Measurements from ENCODE around the gene ARHGAP22. TPM values are rescaled to one million over a fixed set of nuclear protein-coding genes. Genes with fewer than 3 reads are reported as not detected.

ARHGAP22 gene
- total RNA-seq, 2 experiments from 2014 or later = not detected

DNA sequence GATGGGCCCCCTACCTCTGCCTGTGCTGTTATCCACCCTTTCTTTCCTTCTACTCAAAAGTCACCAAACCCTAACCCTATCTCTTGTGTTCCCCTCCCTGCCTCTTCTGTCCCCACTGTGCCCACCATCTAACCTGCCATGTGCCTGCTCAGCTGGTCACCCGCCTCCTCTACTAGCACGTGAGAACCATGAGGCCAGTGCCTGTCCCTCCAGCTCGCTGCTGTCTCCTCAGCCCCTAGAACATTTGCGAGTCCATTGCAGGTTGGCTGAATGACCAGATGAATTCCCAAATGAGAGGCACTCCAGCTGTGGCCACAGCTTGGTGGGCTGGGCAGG, 129.0 kb downstream of the ARHGAP22 start:
- CTCF ChIA-PET = no interaction called here
- no peaks in the 10 kb centered on the region for H3K4me1 Mint-ChIP-seq (ENCODE audit: low read depth)
- intact Hi-C loops (cut with micrococcal nuclease) = no loop called here

DNA sequence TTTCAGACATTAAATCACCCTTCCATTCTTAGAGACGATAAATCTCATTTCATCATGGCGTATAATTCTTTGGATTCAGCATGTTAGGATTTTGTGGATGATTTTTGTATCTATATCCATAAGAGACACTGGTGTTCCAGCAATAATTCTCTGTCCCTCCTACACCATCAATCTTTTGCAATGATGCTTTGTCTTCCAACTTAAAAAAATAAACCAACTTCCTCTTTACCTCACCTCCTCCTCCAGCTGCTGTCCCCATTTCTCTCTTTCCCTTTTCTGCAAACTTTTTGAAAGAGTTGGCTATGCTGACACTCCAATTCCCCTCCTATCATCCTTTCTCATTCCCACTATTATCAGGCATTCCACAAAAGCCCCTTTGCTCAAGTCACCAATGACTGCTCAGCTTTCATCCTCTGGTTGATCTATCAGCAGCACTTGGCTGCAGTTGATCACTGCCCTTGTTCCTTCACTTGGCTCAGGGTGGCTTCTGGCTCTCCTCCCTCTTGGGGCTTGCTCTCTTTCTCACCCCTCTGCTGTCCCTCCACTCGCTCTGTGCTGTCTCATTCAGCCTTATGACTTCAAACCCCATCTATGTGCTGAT, 130.0 kb downstream of the ARHGAP22 start:
- POLR2A ChIA-PET = no interaction called here
- CTCF ChIA-PET = no interaction called here

More for the DNA sequence above, 129.0 kb downstream of the ARHGAP22 start:
- no peak overlapping the region for H3K4me3 Mint-ChIP-seq
- POLR2A ChIA-PET = no interaction called here
- no peaks in the 10 kb centered on the region for H3K9me3 Mint-ChIP-seq
- no peak for DNase-seq
- H3K36me3 Mint-ChIP-seq = no peaks in the 10 kb centered on the region
- no peak overlapping the region for H3K27ac Mint-ChIP-seq
- H3K27me3 Mint-ChIP-seq = peaks cover 3% of the 10 kb centered on the region

DNA sequence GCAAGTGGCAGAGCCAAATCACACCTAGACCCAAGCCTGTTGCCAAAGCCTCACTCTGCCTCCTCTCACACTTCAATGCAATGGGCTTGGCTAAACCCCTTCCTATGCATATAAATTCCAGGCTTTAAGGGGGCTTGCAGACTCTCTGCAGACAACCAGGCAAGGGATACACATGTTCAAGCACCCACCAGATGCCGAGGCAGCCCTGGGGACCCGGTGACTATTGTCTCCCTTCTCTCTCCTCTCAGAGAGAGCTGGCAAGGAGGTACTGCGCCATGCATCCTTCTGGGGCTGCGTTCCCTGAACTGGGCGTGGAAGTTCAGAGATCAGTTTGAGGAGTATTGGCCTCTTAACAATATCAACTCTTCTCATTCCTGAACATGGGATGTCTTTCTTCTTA, 131.2 kb downstream of the ARHGAP22 start:
- CTCF ChIA-PET = no interaction called here

More for the DNA sequence above, 130.0 kb downstream of the ARHGAP22 start:
- Mint-ChIP-seq H3K36me3 (no peaks in the 10 kb centered on the region), H3K27ac (no peak overlapping the region), H3K4me1 (ENCODE audit: low read depth) (no peaks in the 10 kb centered on the region), H3K9me3 (no peaks in the 10 kb centered on the region), H3K27me3 (peaks cover 3% of the 10 kb centered on the region), H3K4me3 (no peak overlapping the region)
- DNase-seq = no peak
- intact Hi-C loops (cut with micrococcal nuclease) = no loop called here

GRCh38 chr10:48472501-48473069, 132.3 kb downstream of the ARHGAP22 start:
- no peaks in the 10 kb centered on the region for H3K4me1 Mint-ChIP-seq (ENCODE audit: low read depth)
- no peaks in the 10 kb centered on the region for H3K36me3 Mint-ChIP-seq
- intact Hi-C loops (cut with micrococcal nuclease) = no loop called here
- H3K27me3 Mint-ChIP-seq = no peaks in the 10 kb centered on the region
- H3K4me3 Mint-ChIP-seq = no peak overlapping the region
- CTCF ChIA-PET = no interaction called here
- no peak overlapping the region for H3K27ac Mint-ChIP-seq
- no peaks in the 10 kb centered on the region for H3K9me3 Mint-ChIP-seq
- peak; percentile 3 for DNase-seq
- POLR2A ChIA-PET = no interaction called here

More for the DNA sequence above, 131.2 kb downstream of the ARHGAP22 start:
- Mint-ChIP-seq H3K27me3 (no peaks in the 10 kb centered on the region), H3K36me3 (no peaks in the 10 kb centered on the region), H3K27ac (no peak overlapping the region), H3K4me3 (no peak overlapping the region), H3K4me1 (ENCODE audit: low read depth) (no peaks in the 10 kb centered on the region), H3K9me3 (no peaks in the 10 kb centered on the region)
- intact Hi-C loops (cut with micrococcal nuclease) = no loop called here
- DNase-seq = peak; percentile 3
- POLR2A ChIA-PET = no interaction called here

DNA sequence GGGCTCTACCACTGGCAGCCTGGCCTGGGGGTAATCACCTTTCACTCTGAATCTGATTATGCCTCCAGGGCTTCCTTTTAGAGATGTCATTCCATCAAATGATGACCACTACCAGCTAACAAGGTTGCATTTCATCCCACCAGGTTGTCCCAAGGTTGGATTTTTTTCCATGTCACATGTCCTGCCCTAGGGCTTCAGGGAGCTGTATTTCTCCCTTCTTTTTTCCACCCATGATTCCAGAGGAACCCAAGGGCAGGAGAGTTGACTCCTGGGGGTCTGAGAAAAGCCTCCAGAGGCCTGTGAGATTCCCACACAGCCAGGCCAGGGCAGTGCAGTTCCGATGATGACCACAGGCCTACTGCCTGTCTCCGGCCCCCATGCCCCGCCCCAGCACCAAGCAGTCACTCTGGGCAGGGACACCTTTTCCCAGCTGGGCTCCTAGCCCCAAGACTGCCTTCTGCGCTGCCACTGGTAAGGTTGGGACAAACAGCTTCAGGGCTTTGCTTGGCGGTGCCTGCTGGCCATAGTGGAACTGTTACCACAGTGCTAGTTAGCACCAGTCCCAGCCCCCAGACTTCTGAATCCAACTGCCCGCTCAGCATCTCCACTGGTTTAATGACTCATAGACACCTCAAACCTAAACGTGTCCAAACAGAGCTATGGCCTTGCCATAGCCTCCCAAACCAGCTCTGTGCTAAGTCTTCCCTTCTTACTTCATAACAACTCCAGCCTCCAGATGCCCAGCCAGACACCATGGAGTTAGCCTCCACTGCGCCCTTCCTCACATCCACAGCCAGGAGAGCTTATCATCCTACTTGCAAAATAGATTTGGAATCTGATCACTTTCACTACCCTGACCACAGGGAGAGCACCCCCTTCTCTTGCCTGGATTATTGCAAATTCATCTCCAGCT, 133.7 kb downstream of the ARHGAP22 start:
- peak; percentile 3 for DNase-seq

GRCh38 chr10:48470115-48470892, 134.6 kb downstream of the ARHGAP22 start:
- peak; percentile 4 for DNase-seq

More for the DNA sequence above, 133.7 kb downstream of the ARHGAP22 start:
- no peak overlapping the region for H3K27ac Mint-ChIP-seq
- no peak overlapping the region for H3K4me3 Mint-ChIP-seq
- ChIA-PET CTCF (no interaction called here), POLR2A (no interaction called here)
- H3K27me3 Mint-ChIP-seq = no peaks in the 10 kb centered on the region
- no peaks in the 10 kb centered on the region for H3K36me3 Mint-ChIP-seq
- no peaks in the 10 kb centered on the region for H3K9me3 Mint-ChIP-seq
- intact Hi-C loops (cut with micrococcal nuclease) = no loop called here
- no peaks in the 10 kb centered on the region for H3K4me1 Mint-ChIP-seq (ENCODE audit: low read depth)

DNA sequence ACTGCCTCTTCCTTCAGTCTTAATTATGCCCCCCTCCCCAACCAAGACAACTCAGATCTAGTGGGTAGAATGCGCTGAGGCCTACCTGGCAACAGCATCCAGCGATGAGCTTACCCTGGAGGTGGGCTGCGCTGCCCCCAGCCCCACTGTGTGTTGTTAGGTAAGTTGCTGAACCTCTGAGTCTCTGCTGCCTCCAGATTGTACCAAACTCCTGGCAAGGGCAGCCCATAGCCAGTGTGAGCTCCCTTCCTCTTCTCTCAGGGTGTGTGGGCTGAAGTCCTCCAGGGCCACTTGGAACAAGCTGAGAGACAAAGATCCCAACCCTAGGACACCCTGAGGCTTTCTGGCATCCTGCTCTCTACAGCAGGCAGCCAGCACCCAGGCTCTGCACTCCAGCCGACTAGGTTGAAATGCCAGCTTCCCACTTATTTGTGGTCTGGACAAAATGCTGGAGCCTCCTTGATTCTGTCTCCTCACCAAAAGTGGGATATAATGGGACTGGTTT, 135.3 kb downstream of the ARHGAP22 start:
- no peaks in the 10 kb centered on the region for H3K9me3 Mint-ChIP-seq
- no peak overlapping the region for H3K27ac Mint-ChIP-seq
- ChIA-PET POLR2A (interaction anchor here (0.6 kb wide), 1 partner anchor 32 kb away, joined by 4 read pairs; no protein-coding TSS in a partner anchor), CTCF (no interaction called here)
- no peak overlapping the region for H3K4me3 Mint-ChIP-seq
- intact Hi-C loops (cut with micrococcal nuclease) = no loop called here
- no peaks in the 10 kb centered on the region for H3K4me1 Mint-ChIP-seq (ENCODE audit: low read depth)
- H3K36me3 Mint-ChIP-seq = no peaks in the 10 kb centered on the region
- H3K27me3 Mint-ChIP-seq = no peaks in the 10 kb centered on the region
- peak; percentile 2 for DNase-seq

More at GRCh38 chr10:48470115-48470892, 134.6 kb downstream of the ARHGAP22 start:
- ChIA-PET CTCF (no interaction called here), POLR2A (interaction anchor here (0.6 kb wide), 1 partner anchor 32 kb away, joined by 4 read pairs; no protein-coding TSS in a partner anchor)
- no peaks in the 10 kb centered on the region for H3K4me1 Mint-ChIP-seq (ENCODE audit: low read depth)
- no peaks in the 10 kb centered on the region for H3K27me3 Mint-ChIP-seq
- no peaks in the 10 kb centered on the region for H3K9me3 Mint-ChIP-seq
- no peak overlapping the region for H3K4me3 Mint-ChIP-seq
- intact Hi-C loops (cut with micrococcal nuclease) = no loop called here
- H3K36me3 Mint-ChIP-seq = no peaks in the 10 kb centered on the region
- H3K27ac Mint-ChIP-seq = no peak overlapping the region

DNA sequence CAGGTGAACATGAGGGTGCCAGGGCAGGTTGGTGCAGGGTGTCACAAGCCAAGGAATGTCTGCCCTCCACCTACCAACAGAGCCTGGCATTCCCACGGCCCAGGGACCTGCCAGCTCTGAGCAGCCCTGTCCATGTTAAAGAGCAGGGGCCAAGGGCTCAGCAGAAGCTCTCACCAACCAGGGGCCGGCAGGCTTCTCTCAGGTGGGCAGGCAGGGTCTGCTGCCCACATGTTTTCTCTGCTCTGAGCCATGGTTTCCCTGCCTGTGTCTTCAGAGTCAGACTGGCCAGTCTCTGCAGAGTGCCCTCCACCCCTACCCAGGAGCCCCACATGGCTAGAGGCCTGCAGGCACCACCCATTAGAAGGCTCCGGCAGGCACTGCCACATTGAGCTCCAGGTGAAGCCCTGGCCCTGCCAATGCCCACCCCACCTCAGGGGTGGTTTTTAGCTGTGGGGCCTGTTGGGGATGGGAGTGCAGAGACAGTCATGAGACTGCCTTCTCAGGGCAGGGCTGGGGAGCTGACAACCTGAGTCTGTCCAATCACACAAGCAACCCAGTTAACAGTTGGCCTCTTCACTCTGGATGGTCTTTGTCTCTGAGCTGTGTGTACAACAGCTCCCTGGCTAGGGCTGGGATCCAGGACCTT, 135.9 kb downstream of the ARHGAP22 start:
- ChIA-PET CTCF (no interaction called here), POLR2A (interaction anchor here (0.6 kb wide), 1 partner anchor 33 kb away, joined by 4 read pairs; no protein-coding TSS in a partner anchor)
- Mint-ChIP-seq H3K4me3 (no peak overlapping the region), H3K27me3 (no peaks in the 10 kb centered on the region), H3K36me3 (no peaks in the 10 kb centered on the region), H3K4me1 (ENCODE audit: low read depth) (no peaks in the 10 kb centered on the region), H3K27ac (no peak overlapping the region), H3K9me3 (no peaks in the 10 kb centered on the region)
- peak; percentile 6 for DNase-seq
- intact Hi-C loops (cut with micrococcal nuclease) = no loop called here

DNA sequence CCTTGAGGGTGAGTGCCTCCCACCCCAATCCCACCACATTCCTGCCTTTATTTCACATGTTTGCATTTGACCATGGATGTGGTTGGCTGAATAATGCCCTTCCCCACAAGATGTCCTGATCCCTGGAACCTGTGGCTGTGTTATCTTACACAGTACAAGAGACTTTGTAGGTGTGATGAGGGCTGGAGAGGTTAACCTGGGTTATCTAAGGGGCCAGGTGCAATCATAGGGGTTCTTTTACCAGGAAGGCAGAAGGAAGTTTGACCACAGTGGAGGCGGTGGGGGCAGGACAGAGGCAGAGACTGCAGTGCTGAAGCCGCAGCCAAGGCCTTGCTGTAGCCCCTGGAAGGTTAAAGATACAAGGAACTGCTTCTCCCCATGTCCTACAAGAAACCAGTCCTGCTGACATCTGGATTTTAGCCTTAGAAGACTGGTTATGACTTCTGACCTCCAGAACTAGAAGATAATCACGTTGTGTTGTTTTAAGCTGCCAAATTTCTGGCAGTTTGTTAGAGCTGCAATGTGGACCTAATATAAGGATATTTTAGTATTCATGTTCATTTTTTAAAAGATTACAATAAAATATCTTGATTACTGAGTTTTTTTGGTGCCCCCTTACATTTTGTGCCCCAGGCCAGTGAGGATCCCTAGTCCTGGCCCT, 136.6 kb downstream of the ARHGAP22 start:
- Mint-ChIP-seq H3K27me3 (no peaks in the 10 kb centered on the region), H3K36me3 (no peaks in the 10 kb centered on the region), H3K4me1 (ENCODE audit: low read depth) (no peaks in the 10 kb centered on the region), H3K4me3 (no peak overlapping the region), H3K9me3 (no peaks in the 10 kb centered on the region), H3K27ac (no peak overlapping the region)
- intact Hi-C loops (cut with micrococcal nuclease) = no loop called here
- ChIA-PET CTCF (no interaction called here), POLR2A (no interaction called here)
- DNase-seq = peak; percentile 1

GRCh38 chr10:48467669-48468068, 137.2 kb downstream of the ARHGAP22 start:
- intact Hi-C loops (cut with micrococcal nuclease) = no loop called here
- Mint-ChIP-seq H3K36me3 (no peaks in the 10 kb centered on the region), H3K4me1 (ENCODE audit: low read depth) (no peaks in the 10 kb centered on the region), H3K9me3 (no peaks in the 10 kb centered on the region), H3K4me3 (no peak overlapping the region), H3K27ac (no peak overlapping the region), H3K27me3 (no peaks in the 10 kb centered on the region)
- CTCF ChIA-PET = no interaction called here
- DNase-seq = no peak
- POLR2A ChIA-PET = no interaction called here

- Mint-ChIP-seq H3K4me1 (ENCODE audit: low read depth) (no peaks in the 10 kb centered on the region), H3K9me3 (no peaks in the 10 kb centered on the region), H3K27me3 (no peaks in the 10 kb centered on the region), H3K27ac (no peak overlapping the region), H3K4me3 (no peak overlapping the region), H3K36me3 (no peaks in the 10 kb centered on the region)
- CTCF ChIA-PET = no interaction called here
- peak; percentile 7 for DNase-seq
- POLR2A ChIA-PET = no interaction called here
- intact Hi-C loops (cut with micrococcal nuclease) = no loop called here
These were observed 138.1 kb downstream of the ARHGAP22 start for GRCh38 chr10:48466611-48467240.
